GM19193 (cell line): ENCODE measurements around the gene PLCB3.

ENCODE experiments used
- POLR2A ChIP-seq: IDR thresholded peaks from 4 replicates; pipeline ENCODE4 v1.6.1; 2011; ENCODE audit not compliant: insufficient read depth, insufficient read length; ENCODE audit errors: extremely low read depth

The PLCB3 gene

GRCh38 chr11:64289002-64289564 lies 37.8 kb downstream of the PLCB3 start:
- TF ChIP-seq POLR2A, result no peak

DNA sequence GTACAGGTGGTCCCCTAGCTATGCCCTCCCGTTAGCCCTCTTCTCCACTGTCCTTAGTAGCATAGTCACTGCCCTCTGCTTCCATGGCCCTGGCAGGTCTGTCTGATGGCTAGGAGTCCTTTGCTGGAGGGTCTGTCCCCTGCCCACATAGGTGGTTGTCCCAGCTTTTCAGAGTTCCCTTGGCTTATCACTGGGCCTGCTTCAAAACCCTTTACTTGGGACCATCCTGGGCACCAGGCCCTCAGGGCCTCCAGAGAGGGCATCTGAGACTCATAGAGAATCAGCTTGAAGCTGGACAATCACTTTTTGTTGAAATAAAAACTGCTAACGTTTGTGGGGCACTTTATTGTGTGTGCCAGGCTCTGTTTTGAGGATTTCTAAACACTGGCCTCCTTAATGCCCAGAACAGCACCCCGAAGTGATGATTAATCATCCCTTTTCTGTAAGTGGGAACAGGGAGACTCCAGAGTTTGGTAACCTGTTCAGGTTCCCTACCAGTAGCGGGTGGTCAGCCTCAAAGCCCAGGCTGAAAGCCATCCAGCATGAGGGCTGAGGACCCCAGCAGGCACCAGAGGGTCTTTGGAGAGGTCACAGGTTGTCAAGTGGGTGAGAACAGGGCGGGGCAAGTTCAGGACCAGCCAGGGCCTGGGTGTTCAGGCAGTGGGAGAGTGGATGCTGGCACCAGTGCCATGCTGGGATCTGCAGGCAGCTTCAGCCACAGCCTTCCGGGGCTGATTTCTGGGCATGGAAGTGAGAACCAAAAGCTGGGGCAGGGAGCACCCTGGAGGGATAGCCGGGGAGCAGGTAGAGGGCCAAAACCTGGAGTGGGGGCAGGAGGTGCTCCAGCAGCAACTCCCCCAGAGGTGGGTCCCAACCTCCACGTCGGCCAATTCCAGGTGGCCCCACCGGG lies 39.3 kb downstream of the PLCB3 start:
- TF ChIP-seq POLR2A, result no peak

- TF ChIP-seq POLR2A, result no peak
Observed at GRCh38 chr11:64291262-64291751, 40.0 kb downstream of the PLCB3 start, which contains the start of gene KCNK4. TSS of gene KCNK4 (plus strand) at chr11:64291302. CDS start at chr11:64293019, 1,717 bp downstream.

DNA sequence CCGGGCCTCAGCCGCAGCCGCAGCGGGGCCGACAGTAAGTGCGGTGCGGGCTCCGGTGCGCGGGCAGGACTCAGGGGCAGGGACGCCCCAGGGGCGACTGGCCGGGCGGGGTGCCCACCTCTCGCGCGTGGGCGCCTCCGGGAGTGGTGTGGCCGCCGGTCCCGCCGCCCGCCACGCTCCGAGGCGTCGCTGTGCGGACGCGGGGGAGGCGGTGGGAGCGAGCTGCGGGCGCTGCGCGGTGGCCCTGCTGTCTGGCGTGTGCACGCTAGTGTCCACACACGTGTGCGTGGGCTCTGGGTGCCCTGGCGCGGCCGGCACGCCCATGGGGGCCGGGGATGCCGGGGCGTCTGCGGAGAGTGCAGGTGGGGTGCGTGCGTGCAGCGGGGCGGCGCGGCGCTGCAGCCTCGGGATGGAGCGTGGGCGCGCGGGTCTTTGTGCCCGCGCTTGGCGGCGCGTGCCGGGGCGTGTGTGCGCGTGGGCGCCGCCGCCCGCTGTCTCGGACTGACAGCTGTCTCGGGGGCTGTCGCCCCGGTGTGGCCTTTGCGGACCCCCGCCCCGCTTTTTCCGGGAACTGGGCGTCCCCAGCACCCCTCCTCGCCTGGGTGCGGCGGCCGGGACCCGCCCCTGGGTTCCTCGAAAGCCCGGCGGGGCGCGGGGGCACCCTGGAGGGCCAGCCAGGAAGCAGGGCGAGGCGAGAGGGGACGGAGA lies 40.6 kb downstream of the PLCB3 start:
- TF ChIP-seq POLR2A, result no peak

DNA sequence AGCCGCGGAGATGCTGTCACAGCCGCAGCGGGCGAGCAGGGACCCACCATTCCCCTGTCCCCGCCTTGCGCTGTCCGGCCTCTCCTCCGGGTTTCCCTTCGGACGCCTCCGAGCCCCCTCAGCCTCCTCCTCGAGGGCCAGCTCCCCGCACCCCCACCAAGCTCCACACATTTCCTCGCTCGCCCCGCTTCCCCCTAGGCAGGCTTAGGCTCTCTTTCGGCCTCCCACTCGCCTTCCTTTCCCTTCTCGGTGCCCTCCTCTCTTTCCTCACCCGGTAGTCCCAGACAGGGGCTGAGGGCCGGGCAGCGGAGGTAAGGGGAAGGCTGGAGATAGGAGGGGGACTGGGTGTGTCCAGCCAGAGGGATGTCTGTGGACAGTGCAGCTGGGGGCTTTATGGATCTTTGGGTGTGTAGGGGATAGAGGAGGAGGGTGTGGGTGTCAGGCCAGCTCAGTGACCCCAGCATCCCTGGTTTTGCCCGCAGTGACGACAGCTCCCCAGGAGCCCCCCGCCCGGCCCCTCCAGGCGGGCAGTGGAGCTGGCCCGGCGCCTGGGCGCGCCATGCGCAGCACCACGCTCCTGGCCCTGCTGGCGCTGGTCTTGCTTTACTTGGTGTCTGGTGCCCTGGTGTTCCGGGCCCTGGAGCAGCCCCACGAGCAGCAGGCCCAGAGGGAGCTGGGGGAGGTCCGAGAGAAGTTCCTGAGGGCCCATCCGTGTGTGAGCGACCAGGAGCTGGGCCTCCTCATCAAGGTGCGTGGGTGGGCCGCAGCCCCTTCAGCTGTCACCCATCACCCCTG lies 41.3 kb downstream of the PLCB3 start:
- no peak for TF ChIP-seq POLR2A

GRCh38 chr11:64294774-64295173 lies 43.4 kb downstream of the PLCB3 start:
- no peak for TF ChIP-seq POLR2A

DNA sequence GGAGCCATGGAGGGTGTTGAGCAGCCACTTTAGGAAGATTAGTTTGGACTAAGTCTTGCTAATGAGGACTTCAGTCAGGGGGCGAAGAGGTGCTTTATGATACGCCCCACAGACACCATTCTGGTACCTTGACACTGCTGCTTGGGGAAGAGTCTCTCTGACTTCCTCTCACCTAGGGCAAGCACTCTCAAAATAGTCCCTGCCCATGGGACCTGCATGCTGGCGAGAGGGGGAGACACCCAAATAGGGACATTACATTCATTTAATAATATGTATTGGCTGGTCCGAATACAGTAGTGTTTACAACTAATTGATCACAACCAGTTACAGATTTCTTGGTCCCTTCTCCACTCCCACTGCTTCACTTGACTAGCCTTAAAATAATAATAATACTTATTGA lies 44.4 kb downstream of the PLCB3 start:
- TF ChIP-seq POLR2A, result no peak

DNA sequence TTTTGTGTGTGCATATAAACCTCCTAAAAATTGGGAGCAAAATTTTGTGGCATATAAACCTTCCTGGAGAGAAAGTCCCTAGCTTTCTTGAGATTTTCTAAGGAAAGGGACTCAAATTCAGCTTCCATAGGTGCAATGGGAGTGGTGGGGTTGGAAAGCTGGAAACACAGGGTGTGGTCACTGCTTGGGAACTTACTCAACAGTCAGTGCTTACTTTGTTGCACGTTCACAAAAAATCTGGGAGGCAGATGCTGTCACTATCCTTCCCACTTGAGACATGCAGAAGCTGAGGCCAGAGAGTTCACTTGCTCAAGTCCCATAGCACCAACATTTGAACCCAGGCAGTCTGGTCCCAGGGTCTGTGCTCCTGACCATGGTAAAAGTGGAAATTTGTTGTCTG lies 44.9 kb downstream of the PLCB3 start:
- TF ChIP-seq POLR2A, result no peak

- no peak for TF ChIP-seq POLR2A
Observed at GRCh38 chr11:64296830-64297698, 45.7 kb downstream of the PLCB3 start.

DNA sequence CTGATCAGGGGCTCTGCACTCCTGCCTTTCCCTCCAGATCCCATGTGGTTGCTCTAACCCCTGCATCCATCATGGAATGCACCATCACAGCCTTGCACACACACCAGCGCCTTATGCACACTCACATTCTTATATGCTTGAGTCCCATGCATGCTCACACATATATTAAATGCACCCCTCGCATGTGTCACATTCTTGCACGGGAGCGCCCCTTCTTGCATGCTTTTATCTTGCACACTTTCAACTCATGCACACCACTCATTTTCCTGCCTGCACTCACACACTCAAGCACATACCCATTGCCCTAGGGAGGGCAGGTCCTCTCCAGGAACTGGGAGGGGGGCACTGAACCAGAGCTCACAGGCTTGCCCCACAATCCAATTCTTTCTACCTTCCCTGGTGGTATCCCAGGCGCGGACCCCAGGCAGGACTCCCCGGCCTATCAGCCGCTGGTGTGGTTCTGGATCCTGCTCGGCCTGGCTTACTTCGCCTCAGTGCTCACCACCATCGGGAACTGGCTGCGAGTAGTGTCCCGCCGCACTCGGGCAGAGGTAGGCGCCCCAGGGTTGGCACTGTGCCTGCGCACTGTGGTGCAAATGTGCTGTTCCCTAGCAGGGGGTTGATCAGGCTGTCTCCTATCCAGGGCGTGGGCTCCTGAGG lies 46.5 kb downstream of the PLCB3 start:
- no peak for TF ChIP-seq POLR2A

DNA sequence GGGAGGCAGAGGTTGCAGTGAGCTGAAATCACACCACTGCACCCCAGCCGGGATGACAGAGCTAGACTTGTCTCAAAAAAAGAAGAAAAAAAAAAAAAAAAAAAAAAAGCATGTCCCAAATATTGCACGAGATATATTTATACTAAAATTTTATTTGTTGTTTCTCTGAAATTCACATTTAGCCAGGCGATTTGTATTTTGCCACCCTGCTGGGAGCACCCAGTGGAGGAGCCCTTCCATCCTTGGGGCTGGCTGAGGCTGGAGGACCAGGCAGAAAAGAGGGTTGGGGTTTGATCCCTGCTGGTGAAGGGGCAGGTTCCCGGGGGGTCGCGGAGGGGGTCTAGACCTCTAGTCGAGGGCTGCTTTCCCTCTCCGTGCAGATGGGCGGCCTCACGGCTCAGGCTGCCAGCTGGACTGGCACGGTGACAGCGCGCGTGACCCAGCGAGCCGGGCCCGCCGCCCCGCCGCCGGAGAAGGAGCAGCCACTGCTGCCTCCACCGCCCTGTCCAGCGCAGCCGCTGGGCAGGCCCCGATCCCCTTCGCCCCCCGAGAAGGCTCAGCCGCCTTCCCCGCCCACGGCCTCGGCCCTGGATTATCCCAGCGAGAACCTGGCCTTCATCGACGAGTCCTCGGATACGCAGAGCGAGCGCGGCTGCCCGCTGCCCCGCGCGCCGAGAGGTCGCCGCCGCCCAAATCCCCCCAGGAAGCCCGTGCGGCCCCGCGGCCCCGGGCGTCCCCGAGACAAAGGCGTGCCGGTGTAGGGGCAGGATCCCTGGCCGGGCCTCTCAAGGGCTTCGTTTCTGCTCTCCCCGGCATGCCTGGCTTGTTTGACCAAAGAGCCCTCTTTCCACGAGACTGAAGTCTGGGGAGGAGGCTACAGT lies 47.9 kb downstream of the PLCB3 start:
- TF ChIP-seq POLR2A, result no peak
